ENCODE measurements around the gene LRRC53.

DNA sequence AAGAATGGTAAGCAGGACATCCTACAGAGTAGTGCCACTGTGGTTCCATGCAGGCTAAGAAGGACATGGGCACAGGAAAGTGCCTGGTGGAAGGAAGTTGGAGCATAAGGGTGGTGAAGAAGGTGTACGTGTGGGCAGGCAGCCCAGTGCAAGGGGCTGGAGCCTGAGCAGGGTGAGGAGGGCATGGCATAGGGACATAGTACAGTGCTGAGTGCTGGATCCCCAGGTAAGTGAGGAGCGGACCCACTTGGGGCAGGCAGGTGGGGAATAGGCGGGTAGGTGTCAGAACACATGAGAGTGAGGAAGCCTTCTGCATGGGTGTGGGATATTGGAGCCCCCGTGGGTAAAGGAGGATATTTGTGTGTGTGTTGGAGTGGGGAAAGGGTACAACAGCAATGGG lies 15.7 kb upstream of the LRRC53 start:
- TF ChIP-seq POLR2A (IDR thresholded peaks at IDR 0.05; ENCODE audit: extremely low read depth, insufficient read length) (no peak), MYC (IDR thresholded peaks at IDR 0.05; ENCODE audit: low read depth, low read length) (no peak)
- TF ChIP-seq, protein P1, sequence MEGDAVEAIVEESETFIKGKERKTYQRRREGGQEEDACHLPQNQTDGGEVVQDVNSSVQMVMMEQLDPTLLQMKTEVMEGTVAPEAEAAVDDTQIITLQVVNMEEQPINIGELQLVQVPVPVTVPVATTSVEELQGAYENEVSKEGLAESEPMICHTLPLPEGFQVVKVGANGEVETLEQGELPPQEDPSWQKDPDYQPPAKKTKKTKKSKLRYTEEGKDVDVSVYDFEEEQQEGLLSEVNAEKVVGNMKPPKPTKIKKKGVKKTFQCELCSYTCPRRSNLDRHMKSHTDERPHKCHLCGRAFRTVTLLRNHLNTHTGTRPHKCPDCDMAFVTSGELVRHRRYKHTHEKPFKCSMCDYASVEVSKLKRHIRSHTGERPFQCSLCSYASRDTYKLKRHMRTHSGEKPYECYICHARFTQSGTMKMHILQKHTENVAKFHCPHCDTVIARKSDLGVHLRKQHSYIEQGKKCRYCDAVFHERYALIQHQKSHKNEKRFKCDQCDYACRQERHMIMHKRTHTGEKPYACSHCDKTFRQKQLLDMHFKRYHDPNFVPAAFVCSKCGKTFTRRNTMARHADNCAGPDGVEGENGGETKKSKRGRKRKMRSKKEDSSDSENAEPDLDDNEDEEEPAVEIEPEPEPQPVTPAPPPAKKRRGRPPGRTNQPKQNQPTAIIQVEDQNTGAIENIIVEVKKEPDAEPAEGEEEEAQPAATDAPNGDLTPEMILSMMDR (IDR thresholded peaks at IDR 0.05; ENCODE audit: low read depth, low read length): no peak
- TF ChIP-seq, protein P2, sequence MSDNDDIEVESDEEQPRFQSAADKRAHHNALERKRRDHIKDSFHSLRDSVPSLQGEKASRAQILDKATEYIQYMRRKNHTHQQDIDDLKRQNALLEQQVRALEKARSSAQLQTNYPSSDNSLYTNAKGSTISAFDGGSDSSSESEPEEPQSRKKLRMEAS (IDR thresholded peaks at IDR 0.05; ENCODE audit: low read depth, low read length): no peak

Measured in NB4 (cell line).